NCI-H146 treated with DMSO at 0.1 percent for 48 hours (cell line): ENCODE data around the gene TP73.
A peak's percentile ranks its signal among the peaks of the same experiment; 100 is the strongest.

Experiments used
- DNase-seq: peaks from one replicate; lab custom pipeline; 2025; ENCODE audit not compliant: unreplicated experiment; lab: John Stamatoyannopoulos, UW

Gene TP73

GRCh38 chr1:3651930-3652547 lies at the start of gene TP73:
TP73 (plus strand) TSS chr1:3652516; CDS start chr1:3682366, 29,850 bp downstream.
- peak; percentile 17 for DNase-seq

- DNase-seq: no peak
These were observed 49.2 kb upstream of the TP73 start for GRCh38 chr1:3603156-3603555.

- DNase-seq: no peak
These were observed 48.5 kb upstream of the TP73 start for GRCh38 chr1:3603571-3604467.

- no peak for DNase-seq
These were observed 47.8 kb upstream of the TP73 start for GRCh38 chr1:3604468-3604974.

- DNase-seq: no peak
These were observed 47.1 kb upstream of the TP73 start for GRCh38 chr1:3604997-3605823.

GRCh38 chr1:3606779-3607702 lies 45.3 kb upstream of the TP73 start:
- DNase-seq: no peak

GRCh38 chr1:3607703-3608065 lies 44.6 kb upstream of the TP73 start:
- no peak for DNase-seq

- no peak for DNase-seq
These were observed 44.2 kb upstream of the TP73 start for GRCh38 chr1:3608154-3608553.

GRCh38 chr1:3609016-3609768 lies 43.1 kb upstream of the TP73 start:
- no peak for DNase-seq

GRCh38 chr1:3609769-3610526 lies 42.4 kb upstream of the TP73 start:
- no peak for DNase-seq

- no peak for DNase-seq
These were observed 41.7 kb upstream of the TP73 start for GRCh38 chr1:3610527-3611169.

GRCh38 chr1:3611170-3612019 lies 40.9 kb upstream of the TP73 start, which contains the start of gene MEGF6:
MEGF6 (minus strand) TSS chr1:3611508; CDS start chr1:3611268, 240 bp downstream.
- DNase-seq: peak; percentile 46

- no peak for DNase-seq
These were observed 40.2 kb upstream of the TP73 start for GRCh38 chr1:3612123-3612522.

GRCh38 chr1:3614755-3615742 lies 37.3 kb upstream of the TP73 start:
- no peak for DNase-seq

- no peak for DNase-seq
These were observed 35.5 kb upstream of the TP73 start for GRCh38 chr1:3616861-3617260.

GRCh38 chr1:3617806-3618345 lies 34.4 kb upstream of the TP73 start:
- no peak for DNase-seq
